HG02642 (cell line): Measurements from ENCODE around the gene GRAMD2A.
"Not testable (repeated sequence)": the region's sequence is repeated elsewhere in the genome, so short reads cannot be mapped to it uniquely, and the experiment has no call there.

Experiments
- ATAC-seq: cut with Tn5 transposase; IDR thresholded peaks from one replicate; pipeline ENCODE4 v1.9.1; 2021; ENCODE audit warnings: mild to moderate bottlenecking; ENCODE audit not compliant: unreplicated experiment, poor library complexity

GRAMD2A gene

DNA sequence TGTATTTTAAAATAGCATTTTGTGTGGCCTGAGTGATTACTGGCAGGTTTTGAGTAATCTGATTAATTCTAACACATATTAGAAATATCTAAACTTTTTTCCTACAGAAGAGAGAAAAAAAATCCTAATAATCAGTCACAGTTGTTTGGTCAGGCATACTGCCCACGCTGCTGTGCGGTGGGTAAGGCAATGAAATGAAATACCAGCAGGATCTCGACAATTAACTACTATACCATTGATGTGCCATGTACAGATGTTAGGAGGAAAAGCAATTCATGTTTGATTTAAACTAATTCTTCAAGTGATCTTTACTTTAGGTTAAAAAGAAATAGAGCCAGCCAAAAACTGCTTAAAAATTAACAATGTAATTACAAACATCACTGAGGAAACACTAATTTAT, 5.2 kb downstream of the GRAMD2A start:
- ATAC-seq = no peak

DNA sequence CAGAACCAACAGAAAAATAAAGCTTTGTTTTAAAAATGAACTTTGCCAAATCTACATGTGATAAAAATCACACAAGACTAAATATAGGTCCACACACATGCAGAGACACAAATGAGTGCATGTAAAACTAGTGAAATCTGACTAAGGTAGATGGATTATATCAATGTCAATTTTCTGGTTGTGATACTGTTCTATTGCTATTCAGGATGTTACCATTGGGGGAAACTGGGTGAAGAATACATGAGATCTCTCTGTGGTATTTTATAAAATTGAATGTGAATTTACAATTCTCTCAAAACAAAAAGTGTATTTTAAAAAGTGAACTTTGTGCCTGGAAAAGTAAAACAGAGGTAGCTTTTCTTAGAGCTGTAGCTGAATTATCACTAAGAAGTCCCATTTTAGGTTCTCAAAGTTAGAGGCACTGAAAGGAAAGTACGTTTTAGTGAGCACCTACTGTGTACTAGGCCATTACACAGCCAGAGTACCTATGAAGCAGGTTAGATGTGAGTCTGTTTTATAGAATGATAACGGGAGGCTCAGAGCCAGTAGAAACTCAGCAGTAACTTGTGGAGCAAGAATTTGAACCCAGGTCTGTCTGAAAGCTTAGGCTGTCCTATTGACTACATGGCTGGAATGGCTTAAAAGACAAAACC, 8.2 kb downstream of the GRAMD2A start:
- no peak for ATAC-seq

DNA sequence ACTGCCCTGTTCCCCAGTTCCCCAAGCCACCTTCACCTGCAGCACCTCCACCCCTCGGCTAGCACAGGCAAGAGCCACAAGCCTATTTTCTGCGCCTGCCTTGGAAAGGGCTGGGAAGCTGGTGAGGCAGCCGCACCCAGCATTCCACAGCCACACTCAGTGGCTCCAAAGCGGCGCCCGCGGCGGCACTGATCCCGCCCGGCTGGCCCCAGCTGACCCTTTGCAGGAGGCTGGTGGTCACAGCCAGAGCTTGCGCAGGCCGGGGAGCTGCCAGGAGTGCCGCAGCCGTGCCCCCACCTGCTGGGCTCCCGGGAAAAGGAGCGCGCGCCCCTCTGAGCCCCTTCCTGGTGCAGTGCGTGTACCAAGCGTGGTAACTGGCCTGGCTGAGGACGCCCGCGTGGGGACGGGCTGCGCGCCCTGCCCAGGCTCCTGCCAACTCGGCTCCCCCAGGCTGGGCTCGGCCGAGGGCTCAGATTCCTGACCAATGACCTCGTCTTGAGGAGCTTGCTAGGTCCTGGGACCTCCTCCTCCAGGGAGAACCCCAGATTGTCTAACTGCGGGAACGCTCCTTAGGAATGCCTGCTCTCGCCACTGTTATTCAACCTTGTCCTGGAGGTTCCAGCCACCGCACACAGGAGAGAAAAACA, 13.3 kb downstream of the GRAMD2A start:
- no peak for ATAC-seq

DNA sequence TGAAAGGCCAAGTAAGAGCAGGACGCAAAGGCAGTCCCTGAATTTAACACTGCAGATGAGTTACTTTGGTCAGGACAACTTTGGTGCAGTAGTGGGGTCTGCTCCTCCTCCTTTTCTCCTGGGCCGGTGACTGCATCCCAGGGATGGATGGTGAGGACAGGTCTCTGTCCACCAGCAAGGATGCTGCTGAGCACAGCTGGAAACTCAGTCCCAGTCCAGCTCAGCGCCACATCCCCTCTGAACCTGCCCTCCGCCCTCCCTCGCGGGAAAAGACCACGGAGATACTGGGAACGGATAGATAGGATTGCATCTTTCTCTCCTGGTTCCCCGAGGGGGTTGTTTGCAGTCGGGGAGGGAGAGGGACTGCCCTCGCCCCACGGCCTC, 13.8 kb downstream of the GRAMD2A start:
- ATAC-seq = no peak

DNA sequence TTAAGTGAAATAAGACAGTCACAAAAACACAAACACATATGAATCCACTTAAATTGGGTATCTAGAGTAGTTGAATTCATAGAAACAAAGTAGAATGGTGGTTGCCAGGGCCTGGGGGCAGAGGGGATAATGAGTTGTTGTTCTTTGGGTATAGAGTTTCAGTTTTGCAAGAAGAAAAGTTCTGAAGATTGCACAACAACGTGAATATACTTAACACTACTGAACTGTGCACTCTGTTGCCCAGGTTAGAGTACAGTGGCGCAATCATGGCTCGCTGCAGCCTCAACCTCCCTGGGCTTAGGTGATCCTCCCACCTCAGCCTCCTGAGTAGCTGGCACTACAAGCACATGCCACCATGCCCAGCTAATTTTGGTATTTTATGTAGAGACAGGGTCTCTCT, 14.9 kb downstream of the GRAMD2A start:
- ATAC-seq = no peak

DNA sequence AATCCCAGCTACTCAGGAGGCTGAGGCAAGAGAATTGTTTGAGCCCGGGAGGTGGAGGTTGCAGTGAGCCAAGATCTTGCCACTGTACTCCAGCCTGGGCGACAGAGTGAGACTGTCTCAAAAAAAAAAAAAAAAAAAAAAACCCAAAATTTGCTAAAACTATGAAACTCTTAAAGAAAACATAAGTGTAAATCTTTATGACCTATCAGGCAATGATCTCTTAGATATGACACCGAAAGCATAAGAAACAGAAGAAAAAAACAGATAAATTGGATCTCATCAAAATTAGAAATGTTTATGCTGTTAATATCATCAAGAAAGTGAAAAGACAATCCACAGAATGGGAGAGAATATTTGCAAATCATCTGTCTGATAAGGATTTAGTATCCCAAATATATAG, 15.3 kb downstream of the GRAMD2A start:
- no peak for ATAC-seq

DNA sequence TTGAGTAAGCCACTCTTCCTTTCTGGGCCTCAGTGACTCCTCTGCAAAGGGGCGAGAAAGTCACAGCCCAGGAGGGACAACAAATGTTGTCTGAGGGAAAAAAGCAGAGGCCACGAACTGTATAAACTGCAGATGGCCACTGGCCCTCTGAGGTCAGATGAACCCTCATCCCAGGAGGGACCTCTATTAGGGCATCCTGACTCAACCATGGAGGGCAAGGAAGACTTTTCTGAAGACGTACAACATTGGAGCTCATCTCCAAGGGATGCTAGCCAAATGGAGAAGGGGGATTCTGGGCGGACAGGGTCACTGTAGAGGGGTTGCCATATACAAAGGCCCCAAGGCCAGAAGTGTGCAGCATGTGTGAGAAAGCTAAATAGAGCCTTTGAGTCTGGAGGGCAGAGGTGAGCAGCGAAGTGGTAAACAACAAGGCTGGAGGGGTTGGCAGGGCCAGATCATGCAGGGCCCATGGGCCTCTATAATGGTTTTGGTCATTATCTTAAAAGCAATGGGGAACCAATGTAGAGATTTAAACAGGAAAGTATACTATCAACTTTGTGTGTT, 16.7 kb downstream of the GRAMD2A start:
- ATAC-seq = no peak

DNA sequence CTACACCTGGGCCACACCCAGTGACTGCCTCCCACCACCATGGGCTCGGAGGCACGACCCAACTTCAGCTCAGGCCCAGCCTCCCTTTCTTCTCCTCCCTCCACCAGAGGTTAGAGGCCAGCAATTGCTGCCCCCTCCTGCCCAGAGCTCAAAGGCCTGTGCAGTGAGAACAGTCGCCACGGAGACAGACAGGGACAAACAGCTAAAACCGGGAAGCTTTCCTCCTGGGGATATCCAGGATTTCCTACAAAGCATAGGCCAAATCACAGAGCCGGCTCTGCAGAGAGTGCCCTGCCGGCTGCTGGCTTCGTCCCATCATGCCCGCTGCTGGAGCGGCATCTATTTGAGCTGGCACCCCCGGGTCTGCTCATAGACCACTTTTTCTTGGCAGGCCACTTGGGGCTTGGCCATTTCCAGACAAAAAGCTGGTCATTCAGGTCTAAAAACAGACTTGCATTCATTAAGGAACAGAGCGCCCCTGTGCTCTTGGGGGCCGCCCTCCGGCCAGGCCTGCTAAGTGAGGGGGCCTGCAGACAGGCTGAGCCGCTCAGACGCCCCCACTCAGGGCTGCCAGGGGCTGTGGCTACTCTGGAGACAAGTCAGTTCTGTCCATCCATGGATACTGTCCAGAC, 17.5 kb downstream of the GRAMD2A start:
- ATAC-seq = no peak

DNA sequence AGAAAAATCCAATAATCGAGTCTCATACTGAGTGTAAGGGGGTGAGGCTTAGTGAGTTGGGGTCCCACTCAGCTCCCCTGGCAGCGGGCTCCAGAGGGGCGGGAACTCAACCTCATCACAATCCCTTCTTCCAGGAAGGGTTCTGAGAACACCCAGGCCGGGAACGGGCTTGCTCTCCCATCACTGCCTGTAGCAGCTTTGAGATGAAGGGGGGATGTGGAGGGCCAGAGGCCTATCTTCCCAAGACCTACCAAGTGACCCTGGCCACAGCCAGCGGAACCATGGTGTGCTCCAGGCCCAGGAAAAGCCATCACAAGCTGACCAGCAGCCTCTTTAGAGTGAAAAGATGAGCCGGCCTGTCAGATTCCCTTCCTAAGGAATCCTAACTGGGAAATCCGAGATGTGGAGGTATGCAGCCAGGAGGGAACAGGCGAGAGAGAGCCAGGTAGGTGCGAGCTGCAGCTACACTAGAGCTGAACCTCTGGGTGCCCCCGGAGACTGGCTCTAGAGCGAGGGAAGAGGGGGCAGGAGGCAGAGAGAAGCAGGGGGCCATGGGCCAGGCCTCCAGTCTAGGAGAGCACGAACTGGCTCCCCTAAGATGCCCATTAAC, 18.5 kb downstream of the GRAMD2A start:
- ATAC-seq = no peak

DNA sequence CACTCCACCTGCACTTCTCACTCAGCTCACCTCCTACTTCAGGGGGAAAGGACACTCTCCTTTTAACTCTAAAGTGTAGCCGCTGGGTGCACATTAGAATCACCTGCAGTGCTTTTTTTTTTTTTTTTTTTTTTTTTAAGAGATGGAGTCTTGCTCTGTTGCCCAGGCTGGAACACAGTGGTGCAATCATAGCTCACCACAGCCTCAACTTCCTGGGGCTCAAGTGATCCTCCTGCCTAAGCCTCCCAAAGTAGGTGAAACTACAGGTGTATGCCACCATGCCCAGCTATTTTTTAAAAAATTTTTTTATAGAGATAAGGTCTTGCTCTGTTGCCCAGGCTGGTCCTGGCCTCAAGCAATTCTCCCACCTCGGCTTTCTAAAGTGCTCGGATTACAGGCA, 20.8 kb downstream of the GRAMD2A start:
- ATAC-seq = no peak

DNA sequence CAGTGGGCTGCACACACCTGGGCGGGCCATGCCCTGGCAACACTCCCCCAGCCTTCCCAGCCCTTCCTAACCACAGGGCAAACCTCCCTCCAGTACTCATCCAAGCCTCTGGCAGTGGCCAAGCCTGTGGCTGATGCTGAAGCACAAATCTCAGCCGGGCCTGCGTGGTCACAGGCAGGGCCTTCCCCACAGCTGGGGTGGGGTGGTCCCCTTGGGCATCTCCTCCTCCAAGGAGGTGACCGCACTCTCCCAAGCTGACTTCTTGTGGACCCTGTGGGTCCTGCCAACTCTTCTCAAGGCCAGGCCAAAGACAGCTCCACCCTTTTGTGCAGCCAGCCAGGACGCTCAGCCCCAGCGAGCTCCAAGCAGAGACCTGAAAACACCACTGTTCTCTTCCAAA, 21.4 kb downstream of the GRAMD2A start:
- ATAC-seq = no peak

DNA sequence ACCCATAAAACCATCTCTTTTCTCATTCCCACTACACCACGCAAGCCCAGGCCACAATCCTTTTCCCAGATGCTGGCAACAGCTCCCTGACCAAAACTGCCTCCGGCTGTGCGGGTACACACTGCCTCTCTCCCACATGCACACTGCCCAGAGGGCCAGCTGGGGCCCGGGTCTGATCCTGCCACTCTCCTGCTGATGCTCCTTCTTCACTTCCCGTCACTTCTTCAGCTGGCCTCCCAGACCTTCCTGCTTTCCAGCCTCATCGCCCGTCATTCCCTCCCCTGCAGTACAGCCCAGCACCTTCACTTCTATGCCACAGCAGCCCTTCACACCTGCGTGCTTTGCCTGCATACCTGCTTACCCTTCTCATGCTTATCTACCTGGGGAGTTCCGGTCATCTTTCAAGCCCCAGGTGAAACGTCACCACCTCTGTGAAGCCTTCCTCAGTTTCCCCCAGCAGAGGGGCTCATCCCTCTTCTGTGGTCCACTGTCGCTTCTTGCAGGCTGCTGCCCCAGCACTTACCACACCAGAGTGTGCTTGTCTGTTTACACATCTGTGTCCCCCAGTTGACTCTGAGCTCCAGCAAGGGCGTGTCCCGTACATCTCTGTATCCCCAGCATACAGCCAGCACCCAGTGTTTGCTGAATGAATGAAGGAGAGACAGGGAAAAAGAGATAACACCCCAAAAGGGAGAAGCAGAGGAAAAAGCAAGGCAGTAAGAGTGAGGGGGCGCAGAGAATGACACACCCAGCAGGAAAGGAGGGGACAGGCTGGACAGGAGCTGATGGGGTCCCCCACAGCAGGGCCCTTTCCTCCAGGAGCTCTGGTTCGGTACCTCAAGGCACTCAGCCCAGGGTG, 22.2 kb downstream of the GRAMD2A start:
- ATAC-seq = no peak

DNA sequence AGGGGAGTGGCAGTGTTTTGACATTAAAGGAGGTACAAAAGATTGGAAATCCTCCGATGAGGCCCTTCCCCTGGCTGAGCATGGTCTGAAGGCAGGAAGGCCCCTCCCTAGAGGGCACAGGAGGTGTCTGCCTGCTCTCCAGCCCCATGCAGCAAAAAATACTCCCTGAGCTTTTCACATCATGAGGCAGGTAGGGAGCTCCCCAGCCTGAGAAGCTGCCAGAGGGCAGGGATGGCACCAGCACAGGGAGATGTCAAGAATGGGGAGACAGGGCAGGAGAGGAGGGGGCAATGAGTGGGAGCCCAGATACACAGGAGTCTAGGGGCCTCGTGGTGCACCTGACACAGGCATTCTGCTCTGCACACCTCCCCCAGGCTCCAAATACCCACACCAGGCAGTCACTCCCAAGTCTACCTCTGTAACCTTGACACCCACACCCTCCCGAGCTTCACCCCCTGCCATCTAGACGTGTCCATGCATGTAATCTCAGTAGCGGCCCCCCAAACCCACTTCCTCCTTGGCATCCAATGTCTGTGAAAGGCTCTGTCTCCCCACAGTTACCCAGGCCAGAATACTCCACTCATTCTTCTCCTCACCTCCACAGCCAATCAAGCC, 22.9 kb downstream of the GRAMD2A start:
- no peak for ATAC-seq

DNA sequence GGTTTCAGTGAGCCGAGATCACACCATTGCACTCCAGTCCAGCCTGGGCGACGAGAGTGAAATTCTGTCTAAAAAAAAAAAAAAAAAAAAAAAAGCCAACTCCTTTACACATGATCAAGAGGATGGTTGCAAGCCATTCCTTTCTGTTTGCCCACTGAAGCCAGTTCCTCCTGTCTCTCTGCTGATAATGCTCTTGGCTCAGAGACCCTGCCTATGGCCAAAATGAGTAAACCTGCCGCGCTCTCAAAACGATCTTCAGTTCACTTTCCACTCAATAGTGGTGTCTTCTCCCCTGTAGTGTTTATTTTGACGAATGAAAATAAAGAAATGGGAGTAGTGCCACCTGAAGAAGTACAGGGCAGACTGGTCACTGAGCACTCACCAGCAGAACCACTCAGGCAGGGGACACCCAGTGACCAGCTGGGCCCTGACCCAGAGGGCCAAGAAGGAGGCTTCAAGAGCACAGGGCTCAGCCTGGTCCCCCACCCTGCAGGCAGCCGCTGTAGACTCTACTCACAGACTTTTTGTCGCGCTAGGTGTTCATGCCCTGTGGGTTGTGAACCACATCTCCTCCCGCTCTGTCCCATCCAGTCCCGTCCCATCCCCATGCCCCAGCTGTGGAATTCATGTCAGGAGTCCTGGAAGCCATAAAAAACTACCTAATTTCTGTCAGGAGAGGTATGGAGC, 23.6 kb downstream of the GRAMD2A start:
- no peak for ATAC-seq

DNA sequence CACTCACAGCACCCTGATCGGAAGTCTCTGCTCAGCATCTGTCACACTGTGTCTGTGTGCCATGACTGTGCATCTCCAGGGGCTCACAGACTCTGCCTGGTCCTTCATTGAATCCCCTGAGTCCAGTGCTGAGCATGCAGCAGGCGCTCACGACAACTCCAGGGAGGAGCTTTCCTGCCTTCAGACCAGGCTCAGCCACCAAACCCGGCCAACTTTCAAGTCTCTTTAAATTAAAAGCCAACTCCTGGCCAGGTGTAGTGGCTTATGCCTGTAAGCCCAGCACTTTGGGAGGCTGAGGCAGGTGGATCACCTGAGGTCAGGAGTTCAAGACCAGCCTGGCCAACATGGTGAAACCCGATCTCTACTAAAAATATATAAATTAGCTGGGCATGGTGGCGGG, 24.2 kb downstream of the GRAMD2A start:
- no peak for ATAC-seq

DNA sequence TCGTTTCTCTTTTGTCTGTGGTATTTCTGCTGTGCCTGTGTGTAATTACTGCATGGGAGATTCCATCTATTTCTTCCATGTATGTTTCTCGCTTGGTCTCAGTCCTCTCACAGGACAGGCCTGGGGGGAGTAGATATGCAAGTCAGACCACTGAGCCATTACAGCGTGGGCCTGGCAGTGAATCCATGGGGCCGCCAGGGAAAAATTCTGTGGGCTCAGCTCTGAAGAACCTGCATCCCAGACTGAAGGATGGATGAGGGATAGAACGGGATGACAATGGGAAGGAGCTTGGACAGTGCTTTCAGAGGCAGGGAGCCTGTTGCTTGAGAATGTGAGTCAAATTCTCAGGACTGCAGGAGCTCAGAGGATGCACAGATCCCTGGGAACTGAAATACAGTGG, 24.8 kb downstream of the GRAMD2A start:
- ATAC-seq = no peak

DNA sequence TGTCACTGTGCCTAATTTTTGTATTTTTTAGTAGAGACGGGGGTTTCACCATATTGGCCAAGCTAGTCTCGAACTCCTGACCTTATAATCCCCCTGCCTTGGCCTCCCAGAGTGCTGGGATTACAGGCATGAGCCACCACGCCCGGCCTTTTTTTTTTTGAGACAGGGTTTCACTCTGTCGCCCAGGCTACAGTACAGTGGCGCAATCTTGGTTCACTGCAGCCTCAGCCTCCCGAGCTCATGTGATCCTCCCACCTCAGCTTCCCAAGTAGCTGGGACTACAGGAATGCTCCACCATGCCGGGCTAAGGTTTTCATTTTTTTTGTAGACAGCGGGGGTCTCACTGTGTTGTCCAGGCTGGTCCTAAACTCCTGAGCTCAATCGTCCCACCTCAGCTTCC, 25.6 kb downstream of the GRAMD2A start:
- not testable (repeated sequence) for ATAC-seq

DNA sequence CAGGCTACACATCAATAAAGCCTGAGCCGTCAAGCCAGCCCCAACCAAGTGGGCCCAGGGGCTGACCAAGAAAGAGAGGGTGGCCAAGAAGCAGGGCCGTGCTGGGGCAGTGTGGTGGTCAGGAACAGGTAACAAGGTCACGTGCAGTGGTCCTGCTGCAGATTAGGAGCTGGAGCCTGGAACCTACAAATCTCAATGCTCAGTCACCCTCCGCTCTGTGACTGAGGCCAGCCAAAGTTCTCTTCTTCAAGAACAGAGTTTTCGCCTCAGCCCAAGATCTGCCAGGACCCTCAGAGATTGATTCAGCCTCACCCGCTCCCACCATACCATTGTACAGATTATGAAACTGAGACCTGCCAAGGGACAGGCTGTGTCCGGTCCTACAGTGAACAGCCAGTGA, 26.9 kb downstream of the GRAMD2A start:
- ATAC-seq = no peak

DNA sequence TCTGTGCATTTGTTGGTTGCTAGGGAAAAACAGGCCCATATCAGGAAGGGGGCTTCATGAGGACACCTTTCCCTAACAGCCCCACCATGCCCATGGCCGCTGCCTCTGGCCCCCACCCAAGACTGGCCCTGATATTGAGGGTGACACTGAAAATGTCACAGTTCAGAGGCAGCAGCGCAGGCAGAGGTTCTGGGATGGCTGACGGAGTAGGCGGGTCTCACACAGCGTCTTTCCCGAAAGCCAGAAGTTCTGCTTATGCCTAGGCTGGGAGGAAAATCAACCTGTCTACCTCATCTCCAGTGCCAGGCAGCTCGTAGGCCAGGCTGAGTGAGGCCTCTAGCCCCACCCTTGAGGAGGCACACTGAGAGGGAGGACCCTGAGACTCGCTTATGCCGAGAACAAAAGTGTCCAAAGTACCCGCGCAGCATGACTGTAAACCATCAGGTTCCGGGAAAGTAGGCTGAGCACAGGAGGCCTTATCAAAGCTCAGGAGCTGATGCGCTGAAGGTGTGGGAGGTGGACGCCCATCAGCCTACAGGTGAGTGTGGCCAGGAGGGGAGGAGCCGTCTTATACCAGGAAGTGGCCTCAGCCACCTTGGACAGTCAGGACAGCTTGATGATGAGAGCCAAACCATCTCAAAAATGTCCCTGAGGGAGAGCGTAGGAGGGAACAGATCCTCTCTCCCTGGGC, 27.5 kb downstream of the GRAMD2A start:
- ATAC-seq = no peak
